Transverse colon (tissue), 4 donors: ENCODE data around the gene BGN. TPM values are rescaled to one million over a fixed set of nuclear protein-coding genes. Genes with fewer than 3 reads are reported as not detected.

Source experiments
- DNase-seq: peaks from one replicate; pipeline ENCODE4 v3.0.0-alpha.2; 2019
- H3K27ac ChIP-seq, 4 donors: fragments of 200-600 bp; sonication (generic); 2 replicates each; pipeline ENCODE4 v1.5.1; 2016 to 2018; ENCODE audit warnings: inconsistent platforms in 4 of 4
- H3K27me3 ChIP-seq: fragments of 200-600 bp; sonication (generic); 2 replicates; pipeline ENCODE4 v1.5.1; 2017; ENCODE audit warnings: inconsistent platforms
- H3K36me3 ChIP-seq, 4 donors: fragments of 200-600 bp; sonication (generic); 2 replicates each; pipeline ENCODE4 v1.5.1; 2017 to 2019; ENCODE audit warnings: inconsistent platforms in 4 of 4
- H3K4me1 ChIP-seq, 4 donors: fragments of 200-600 bp; sonication (generic); 2 replicates each; pipeline ENCODE4 v1.5.1; 2017 to 2020; ENCODE audit warnings: inconsistent platforms in 4 of 4
- H3K4me3 ChIP-seq, 4 donors: fragments of 200-600 bp; sonication (generic); 1 replicate in 1 of 4; 2 replicates in 3 of 4; pipeline versions ENCODE4 v1.5.1 to v1.6.1; 2017 to 2019; ENCODE audit warnings: inconsistent platforms in 4 of 4
- H3K9me3 ChIP-seq, 2 donors: fragments of 200-600 bp; sonication (generic); 2 replicates each; pipeline ENCODE4 v1.5.1; 2017 to 2019; ENCODE audit warnings: inconsistent platforms in 2 of 2
- EP300 ChIP-seq: sonication (generic); formaldehyde crosslinking; IDR thresholded peaks from one replicate; pipeline ENCODE4 v1.6.1; 2017; ENCODE audit warnings: antibody characterized with exemption, low read depth
- POLR2A ChIP-seq: fragments of 450-650 bp; IDR thresholded peaks from one replicate; pipeline ENCODE4 v1.6.1; 2016; ENCODE audit warnings: antibody characterized with exemption, mild to moderate bottlenecking, moderate library complexity
- POLR2AphosphoS5 ChIP-seq, 3 donors: sonication (generic); formaldehyde crosslinking; IDR thresholded peaks; one replicate each; pipeline ENCODE4 v1.6.1; 2016; ENCODE audit warnings: antibody characterized with exemption in 3 of 3
- WGBS, 2 donors: methylation state at CpG; one replicate each; pipeline ENCODE4 v1.1.5; 2018; ENCODE audit warnings: low coverage in 1 of 2; 5-methylcytosine and 5-hydroxymethylcytosine counted together
- in situ Hi-C, 4 donors: fragments of 200-750 bp; cut with MboI; loops; one replicate each; pipeline versions ENCODE4 v1.15.0 to v1.15.1; 2017; ENCODE audit warnings: low sequenced_read_pairs in 3 of 4, low pct_ligation_motif_present in 1 of 4, low pct_unique_long_range_greater_than_20kb in 1 of 4
- intact Hi-C: fragments of 100-400 bp; cut with DNase I; formaldehyde crosslinking; loops from one replicate; pipeline ENCODE4 v1.15.1; 2023; ENCODE audit warnings: low total_unique reads
- total RNA-seq, 4 donors: library from RNA; depleted of rRNA; stranded (reverse); fragments of >200 nt; gene quantifications; one replicate each; pipeline ENCODE4 v1.1.0, GENCODE V29; 2016
- TF ChIP-seq, protein P1 (sequence below), 5 experiments: fragments of 200-600 bp in 3 of 5; fragments of 450-650 bp in 2 of 5; sonication (generic) in 3 of 5; IDR thresholded peaks; 1 replicate in 2 of 5; 2 replicates in 3 of 5; pipeline ENCODE4 v1.5.1; 2016 to 2017; ENCODE audit warnings: antibody characterized with exemption in 5 of 5, inconsistent platforms in 3 of 5, mild to moderate bottlenecking in 2 of 5, moderate library complexity in 1 of 5

BGN gene
- total RNA-seq, 4 donors from 2014 or later = 3.8 to 67.1 (median 10.5) TPM

DNA sequence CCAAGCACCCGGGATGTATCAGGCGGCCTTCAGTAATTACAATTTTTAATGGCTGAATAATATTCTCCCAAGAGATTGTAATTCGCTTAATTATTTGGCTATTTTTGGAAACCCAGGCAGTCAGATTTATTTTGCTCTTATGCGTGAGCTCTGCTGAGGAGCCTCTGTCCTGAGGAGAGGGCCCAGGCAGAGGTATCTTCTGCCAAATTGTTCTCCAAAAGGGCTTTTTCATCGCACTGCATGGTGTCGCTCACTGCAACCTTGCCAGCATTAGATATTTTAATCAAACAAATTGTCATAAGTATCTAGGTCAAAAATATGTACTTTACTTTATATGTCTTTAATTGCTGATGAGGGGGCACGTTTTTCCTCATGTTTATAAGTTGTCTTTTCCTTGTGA is 28.5 kb downstream of the BGN start:
- no peak for TF ChIP-seq POLR2AphosphoS5 (IDR thresholded peaks at IDR 0.05)
- TF ChIP-seq, protein P1, sequence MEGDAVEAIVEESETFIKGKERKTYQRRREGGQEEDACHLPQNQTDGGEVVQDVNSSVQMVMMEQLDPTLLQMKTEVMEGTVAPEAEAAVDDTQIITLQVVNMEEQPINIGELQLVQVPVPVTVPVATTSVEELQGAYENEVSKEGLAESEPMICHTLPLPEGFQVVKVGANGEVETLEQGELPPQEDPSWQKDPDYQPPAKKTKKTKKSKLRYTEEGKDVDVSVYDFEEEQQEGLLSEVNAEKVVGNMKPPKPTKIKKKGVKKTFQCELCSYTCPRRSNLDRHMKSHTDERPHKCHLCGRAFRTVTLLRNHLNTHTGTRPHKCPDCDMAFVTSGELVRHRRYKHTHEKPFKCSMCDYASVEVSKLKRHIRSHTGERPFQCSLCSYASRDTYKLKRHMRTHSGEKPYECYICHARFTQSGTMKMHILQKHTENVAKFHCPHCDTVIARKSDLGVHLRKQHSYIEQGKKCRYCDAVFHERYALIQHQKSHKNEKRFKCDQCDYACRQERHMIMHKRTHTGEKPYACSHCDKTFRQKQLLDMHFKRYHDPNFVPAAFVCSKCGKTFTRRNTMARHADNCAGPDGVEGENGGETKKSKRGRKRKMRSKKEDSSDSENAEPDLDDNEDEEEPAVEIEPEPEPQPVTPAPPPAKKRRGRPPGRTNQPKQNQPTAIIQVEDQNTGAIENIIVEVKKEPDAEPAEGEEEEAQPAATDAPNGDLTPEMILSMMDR (IDR thresholded peaks at IDR 0.05) = no peak
- TF ChIP-seq POLR2A = no peak
- no peak for TF ChIP-seq EP300
- intact Hi-C loops (no loop called here), in situ Hi-C loops (loop anchor here in 1 of 4 donors (25.0 kb wide), 1 partner anchor 561 kb away; no protein-coding TSS in a partner anchor)
- H3K9me3 ChIP-seq = no peaks in the 10 kb centered on the region
- H3K4me1 ChIP-seq = no peaks in the 10 kb centered on the region
- no peak for DNase-seq
- 82% methylated on average over 7 of the region's 7 CpGs; no CpG with 5 or more reads in 1 of the 2 donors for WGBS, 2 donors
- no peaks in the 10 kb centered on the region for H3K36me3 ChIP-seq
- no peak overlapping the region for H3K27ac ChIP-seq
- peaks cover 27% of the 10 kb centered on the region for H3K27me3 ChIP-seq
- no peak overlapping the region for H3K4me3 ChIP-seq

DNA sequence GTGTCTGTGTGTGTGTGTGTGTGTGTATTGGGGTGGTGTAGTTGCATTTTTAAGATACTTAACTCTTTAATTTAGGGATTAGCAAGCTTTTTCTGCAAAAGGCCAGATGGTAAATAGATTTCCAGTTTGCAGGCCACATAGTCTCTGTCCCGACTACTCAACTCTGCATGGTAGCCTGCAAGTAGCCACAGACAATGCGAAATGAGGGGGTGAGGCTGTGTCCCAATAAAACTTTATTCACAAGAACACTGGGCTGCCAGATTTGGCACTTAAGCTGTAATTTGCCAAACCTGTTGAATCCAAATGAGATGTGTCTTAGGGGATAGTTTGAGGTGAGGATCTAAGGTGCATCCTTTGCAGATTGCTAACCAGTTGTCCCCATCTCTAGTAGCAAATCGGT is 29.5 kb downstream of the BGN start:
- Histone ChIP-seq H3K4me3 (no peak overlapping the region), H3K36me3 (no peaks in the 10 kb centered on the region), H3K4me1 (no peaks in the 10 kb centered on the region), H3K9me3 (no peaks in the 10 kb centered on the region), H3K27me3 (peaks cover 17% of the 10 kb centered on the region), H3K27ac (no peak overlapping the region)
- WGBS, 2 donors = 81% methylated on average over 3 of the region's 3 CpGs; no CpG with 5 or more reads in 1 of the 2 donors
- TF ChIP-seq, protein P1 (IDR thresholded peaks at IDR 0.05) = no peak
- TF ChIP-seq EP300 = no peak
- no peak for TF ChIP-seq POLR2AphosphoS5 (IDR thresholded peaks at IDR 0.05)
- TF ChIP-seq POLR2A = no peak
- intact Hi-C loops (no loop called here), in situ Hi-C loops (loop anchor here in 1 of 4 donors (25.0 kb wide), 1 partner anchor 562 kb away; no protein-coding TSS in a partner anchor)
- DNase-seq = no peak

DNA sequence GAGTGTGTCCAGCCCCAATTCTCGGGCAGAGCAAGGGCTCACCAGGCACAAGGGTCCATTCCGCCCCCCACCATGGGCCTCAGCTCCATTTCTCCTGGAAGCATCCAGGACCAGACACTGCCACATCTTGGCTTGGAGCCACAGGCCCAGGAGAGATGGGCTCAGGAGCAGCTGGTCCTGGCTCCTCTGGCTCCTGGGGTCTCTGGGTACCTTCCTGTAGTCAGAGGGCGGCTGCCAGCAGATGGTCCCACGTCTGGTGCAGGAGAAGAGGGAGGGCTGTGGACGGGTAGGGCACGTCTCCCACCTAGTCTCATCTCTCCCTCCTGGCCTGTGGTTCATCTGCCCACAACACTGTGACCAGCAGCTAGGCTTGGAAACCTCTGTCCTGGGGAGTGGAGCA is 30.7 kb downstream of the BGN start:
- in situ Hi-C loops = no loop called here
- Histone ChIP-seq H3K4me1 (no peaks in the 10 kb centered on the region), H3K27ac (no peak overlapping the region), H3K36me3 (no peaks in the 10 kb centered on the region), H3K4me3 (no peak overlapping the region), H3K27me3 (peaks cover 8% of the 10 kb centered on the region), H3K9me3 (no peaks in the 10 kb centered on the region)
- DNase-seq = no peak
- no peak for TF ChIP-seq POLR2A
- TF ChIP-seq POLR2AphosphoS5 (IDR thresholded peaks at IDR 0.05) = no peak
- TF ChIP-seq, protein P1 (IDR thresholded peaks at IDR 0.05) = no peak
- TF ChIP-seq EP300 = no peak
- WGBS, 2 donors = 73% methylated on average over 6 of the region's 6 CpGs; no CpG with 5 or more reads in 1 of the 2 donors
- intact Hi-C loops = no loop called here

DNA sequence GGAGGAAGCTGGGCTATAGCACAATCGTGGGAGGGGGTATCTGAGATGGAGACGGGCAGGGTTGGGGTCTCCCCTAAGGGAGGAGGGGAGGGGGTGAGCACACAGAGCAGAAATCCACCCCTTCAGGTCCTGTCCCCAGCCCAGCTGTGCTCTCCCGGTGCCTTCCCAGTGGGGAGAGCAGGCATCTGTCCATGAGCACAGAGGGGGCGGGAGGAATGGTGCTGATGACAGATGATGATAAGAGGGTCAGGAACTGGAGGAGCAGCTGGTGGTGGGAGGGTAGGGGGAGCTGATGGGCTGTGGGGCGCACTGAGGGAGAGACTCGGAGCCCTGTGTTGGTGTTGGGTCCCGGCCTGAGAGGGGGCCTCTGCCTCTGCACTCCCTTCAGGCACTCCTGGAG is 31.3 kb downstream of the BGN start:
- H3K27me3 ChIP-seq = peaks cover 3% of the 10 kb centered on the region
- no peaks in the 10 kb centered on the region for H3K4me1 ChIP-seq
- intact Hi-C loops = no loop called here
- WGBS, 2 donors = 77% methylated on average over 7 of the region's 7 CpGs; no CpG with 5 or more reads in 1 of the 2 donors
- in situ Hi-C loops = no loop called here
- H3K27ac ChIP-seq = no peak overlapping the region
- H3K36me3 ChIP-seq = no peaks in the 10 kb centered on the region
- no peak overlapping the region for H3K4me3 ChIP-seq
- no peaks in the 10 kb centered on the region for H3K9me3 ChIP-seq
- TF ChIP-seq, protein P1 (IDR thresholded peaks at IDR 0.05) = no peak
- TF ChIP-seq POLR2AphosphoS5 (IDR thresholded peaks at IDR 0.05) = no peak
- TF ChIP-seq EP300 = no peak
- TF ChIP-seq POLR2A = no peak
- DNase-seq = no peak
